Inferior parietal cortex (tissue), 1 donor: ENCODE measurements around the gene NPR2.

Experiments
- DNase-seq: peaks from one replicate; pipeline ENCODE4 v3.0.0-alpha.2; 2016; ENCODE audit errors: extremely low spot score

NPR2 gene

DNA sequence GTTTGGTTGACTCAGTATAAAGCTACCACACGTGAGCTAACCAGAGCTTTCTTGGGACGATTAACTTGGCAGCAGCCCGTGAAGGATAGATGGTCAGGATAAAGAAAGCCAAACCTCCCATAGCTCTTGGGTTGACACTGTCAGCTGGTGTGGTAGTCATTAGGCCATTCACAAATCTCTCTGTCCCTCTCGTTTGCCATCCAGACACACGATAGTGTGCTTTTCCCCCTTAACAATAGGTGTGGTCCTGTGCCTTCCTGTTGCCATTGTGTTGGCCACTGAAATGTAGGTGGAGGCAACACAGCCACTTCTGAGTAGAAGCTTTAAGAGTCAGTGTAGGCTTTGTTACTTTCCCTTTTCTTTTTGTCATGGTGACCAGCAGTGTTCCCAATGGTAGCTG, 67.1 kb downstream of the NPR2 start:
- DNase-seq, result no peak
